ENCODE measurements around the gene USP17L24. TPM values are rescaled to one million over a fixed set of nuclear protein-coding genes. Genes with fewer than 3 reads are reported as not detected.
"Not testable (repeated sequence)": the region's sequence is repeated elsewhere in the genome, so short reads cannot be mapped to it uniquely, and the experiment has no call there.

USP17L24 gene
- total RNA-seq, result not detected
- long read RNA-seq, result 0 reads

GRCh38 chr4:9324865-9325264, at the start of gene USP17L24:
USP17L24 (plus strand) TSS chr4:9325165; CDS start chr4:9325165, 0 bp downstream.
- DNase-seq (ENCODE audit: low spot score), result not testable (repeated sequence)

GRCh38 chr4:9324191-9324590, 774 bp upstream of the USP17L24 start:
- not testable (repeated sequence) for DNase-seq (ENCODE audit: low spot score)

- not testable (repeated sequence) for DNase-seq (ENCODE audit: low spot score)
Observed at GRCh38 chr4:9329611-9330010, 4.6 kb downstream of the USP17L24 start, which contains the start of gene USP17L25. USP17L25 (plus strand) TSS chr4:9329911; CDS start chr4:9329911, 0 bp downstream.

- DNase-seq (ENCODE audit: low spot score), result not testable (repeated sequence)
Observed at GRCh38 chr4:9334358-9334757, 9.4 kb downstream of the USP17L24 start, which contains the start of gene USP17L26. USP17L26 (plus strand) TSS chr4:9334658; CDS start chr4:9334658, 0 bp downstream.

- DNase-seq (ENCODE audit: low spot score), result not testable (repeated sequence)
Observed at GRCh38 chr4:9339103-9339502, 14.1 kb downstream of the USP17L24 start, which contains the start of gene USP17L5. USP17L5 (plus strand) TSS chr4:9339403; CDS start chr4:9339403, 0 bp downstream.

GRCh38 chr4:9343848-9344247, 18.9 kb downstream of the USP17L24 start, which contains the start of gene USP17L27:
USP17L27 (plus strand) TSS chr4:9344148; CDS start chr4:9344148, 0 bp downstream.
- not testable (repeated sequence) for DNase-seq (ENCODE audit: low spot score)

GRCh38 chr4:9348593-9348992, 23.6 kb downstream of the USP17L24 start, which contains the start of gene USP17L28:
USP17L28 (plus strand) TSS chr4:9348893; CDS start chr4:9348893, 0 bp downstream.
- DNase-seq (ENCODE audit: low spot score), result not testable (repeated sequence)

GRCh38 chr4:9350866-9351265, 25.9 kb downstream of the USP17L24 start:
- not testable (repeated sequence) for DNase-seq (ENCODE audit: low spot score)

- DNase-seq (ENCODE audit: low spot score), result not testable (repeated sequence)
Observed at GRCh38 chr4:9353338-9353737, 28.4 kb downstream of the USP17L24 start, which contains the start of gene USP17L29. USP17L29 (plus strand) TSS chr4:9353638; CDS start chr4:9353638, 0 bp downstream.

- not testable (repeated sequence) for DNase-seq (ENCODE audit: low spot score)
Observed at GRCh38 chr4:9362829-9363228, 37.9 kb downstream of the USP17L24 start, which contains the start of gene USP17L30. USP17L30 (plus strand) TSS chr4:9363129; CDS start chr4:9363129, 0 bp downstream.

Other genes with a start within 250 kb of the USP17L24 start
- not detected for gene FAM90A26, start 154.8 kb upstream of the USP17L24 start, total RNA-seq
- not detected for gene USP17L10, start 114.5 kb upstream of the USP17L24 start, total RNA-seq
- gene USP17L11, start 109.8 kb upstream of the USP17L24 start, total RNA-seq, result not detected
- gene USP17L12, start 105.0 kb upstream of the USP17L24 start, total RNA-seq, result not detected
- not detected for gene USP17L13, start 100.3 kb upstream of the USP17L24 start, total RNA-seq
- not detected for gene USP17L15, start 90.8 kb upstream of the USP17L24 start, total RNA-seq
- gene USP17L17, start 81.3 kb upstream of the USP17L24 start, total RNA-seq, result not detected
- not detected for gene USP17L18, start 76.5 kb upstream of the USP17L24 start, total RNA-seq
- gene USP17L19, start 71.8 kb upstream of the USP17L24 start, total RNA-seq, result not detected
- not detected for gene USP17L20, start 67.0 kb upstream of the USP17L24 start, total RNA-seq
- not detected for gene USP17L21, start 62.3 kb upstream of the USP17L24 start, total RNA-seq
- gene USP17L22, start 57.5 kb upstream of the USP17L24 start, total RNA-seq, result not detected
- not detected for gene USP17L25, start 4.7 kb downstream of the USP17L24 start, total RNA-seq
- gene USP17L26, start 9.5 kb downstream of the USP17L24 start, total RNA-seq, result not detected
- not detected for gene USP17L5, start 14.2 kb downstream of the USP17L24 start, total RNA-seq
- not detected for gene USP17L27, start 19.0 kb downstream of the USP17L24 start, total RNA-seq
- gene USP17L28, start 23.7 kb downstream of the USP17L24 start, total RNA-seq, result not detected
- gene USP17L29, start 28.5 kb downstream of the USP17L24 start, total RNA-seq, result not detected
- gene USP17L30, start 38.0 kb downstream of the USP17L24 start, total RNA-seq, result not detected
- not detected for gene DEFB131A, start 119.2 kb downstream of the USP17L24 start, total RNA-seq